ENCODE data around the gene MERTK. TPM values are rescaled to one million over a fixed set of nuclear protein-coding genes. Genes with fewer than 3 reads are reported as not detected.

Gene MERTK
- total and polyA plus RNA-seq, 10 of the 15 experiments (the other 5 are each of a cell fraction or from before 2014, with no cell fraction given): 0.13 to 30.6 (median 0.50) TPM

- in situ Hi-C loops (cut with MboI): no loop called here
- ChIA-PET RAD21 (ENCODE audit: unreplicated experiment) (interaction anchor here (1.2 to 3.8 kb wide), 5 partner anchors 144 to 162 kb away, joined by 3 to 21 read pairs (median 5); partner anchors contain the start of gene ANAPC1), POLR2A (interaction anchor here (0.7 kb wide), 1 partner anchor 136 kb away, joined by 6 read pairs; no protein-coding TSS in a partner anchor), CTCF (interaction anchor here (1.2 to 11.6 kb wide), 4 partner anchors 30 to 155 kb away, joined by 3 to 189 read pairs (median 54); partner anchors contain the start of gene MERTK), SMC1A (ENCODE audit: uncharacterized antibody, unreplicated experiment) (interaction anchor here (0.7 to 9.0 kb wide), 6 partner anchors 63 to 157 kb away, joined by 3 to 85 read pairs (median 6); no protein-coding TSS in a partner anchor)
- H3K36me3 ChIP-seq (ENCODE audit: control insufficient read depth in 2 of 2, insufficient read depth in 2 of 2, low read length in 1 of 2): no peaks in the 10 kb centered on the region
- DNase-seq (ENCODE audit: low read depth, low spot score) (no peak), ATAC-seq (no peak), FAIRE-seq (no peak)
- H3K4me3 ChIP-seq: no peak overlapping the region
- intact Hi-C loops (cut with micrococcal nuclease; ENCODE audit: unreplicated experiment): loop anchor here (10.0 kb wide), 1 partner anchor 91 kb away; no protein-coding TSS in a partner anchor
- H3K9ac ChIP-seq (ENCODE audit: control insufficient read depth, insufficient read depth, low read length): no peak overlapping the region
- H3K27me3 ChIP-seq (replicated peaks in 1 of 2; ENCODE audit: control insufficient read depth in 2 of 2, insufficient read depth in 2 of 2, low read length in 1 of 2): no peaks in the 10 kb centered on the region
- H3K4me1 ChIP-seq (ENCODE audit: control insufficient read depth, insufficient read depth, low read length): no peaks in the 10 kb centered on the region
- H3K9me3 ChIP-seq (replicated peaks; ENCODE audit: control insufficient read depth, insufficient read depth, low read length): no peaks in the 10 kb centered on the region; the same call in 2 of the 3 replicates
- TF ChIP-seq MXI1 (IDR thresholded peaks at IDR 0.05; ENCODE audit: low read depth, low read length): no peak
- TF ChIP-seq ZSCAN29 (IDR thresholded peaks at IDR 0.05): no peak
- no peak for TF ChIP-seq CUX1 (IDR thresholded peaks at IDR 0.05; ENCODE audit: insufficient replicate concordance, low read depth, low read length)
- no peak for TF ChIP-seq BACH1 (IDR thresholded peaks at IDR 0.05; ENCODE audit: borderline replicate concordance)
- H3K79me2 ChIP-seq (ENCODE audit: control insufficient read depth, insufficient read depth, low read length): no peaks in the 10 kb centered on the region
- H4K20me1 ChIP-seq (ENCODE audit: control insufficient read depth, insufficient read depth): no peaks in the 10 kb centered on the region
- BruUV-seq (replicated peaks): no TSS peak
- H2AFZ ChIP-seq (ENCODE audit: control insufficient read depth, low read depth, low read length): no peak overlapping the region
- no peak overlapping the region for H3K4me2 ChIP-seq (ENCODE audit: control insufficient read depth, insufficient read depth)
- no peak overlapping the region for H3K27ac ChIP-seq (ENCODE audit: control insufficient read depth, insufficient read depth)
Measured at GRCh38 chr2:112046231-112046630, 147.8 kb downstream of the MERTK start.

Measured in GM12878 (cell line).